GM19043 (cell line): ENCODE measurements around the gene RAB6B.
"Not testable (repeated sequence)": the region's sequence is repeated elsewhere in the genome, so short reads cannot be mapped to it uniquely, and the experiment has no call there.

ENCODE experiments used
- ATAC-seq: cut with Tn5 transposase; IDR thresholded peaks from one replicate; pipeline ENCODE4 v1.9.1; 2021; ENCODE audit warnings: low read depth; ENCODE audit not compliant: unreplicated experiment

RAB6B gene

GRCh38 chr3:133824961-133825485 is 70.7 kb downstream of the RAB6B start:
- no peak for ATAC-seq

- no peak for ATAC-seq
Observed at GRCh38 chr3:133821767-133822638, 73.7 kb downstream of the RAB6B start.

GRCh38 chr3:133820889-133821675 is 74.6 kb downstream of the RAB6B start:
- ATAC-seq, result no peak

- no peak for ATAC-seq
Observed at GRCh38 chr3:133820129-133820528, 75.6 kb downstream of the RAB6B start.

GRCh38 chr3:133815386-133815785 is 80.3 kb downstream of the RAB6B start:
- ATAC-seq, result no peak

- ATAC-seq, result no peak
Observed at GRCh38 chr3:133812872-133813271, 82.8 kb downstream of the RAB6B start.

- ATAC-seq, result peak; percentile 98
Observed at GRCh38 chr3:133805702-133806475, 89.8 kb downstream of the RAB6B start, which contains the start of gene SRPRB. TSS of gene SRPRB (plus strand) at chr3:133805815. CDS start at chr3:133805849, 34 bp downstream.

- no peak for ATAC-seq
Observed at GRCh38 chr3:133805384-133805701, 90.3 kb downstream of the RAB6B start.

GRCh38 chr3:133804896-133805295 is 90.8 kb downstream of the RAB6B start:
- no peak for ATAC-seq

- ATAC-seq, result no peak
Observed at GRCh38 chr3:133803469-133803868, 92.2 kb downstream of the RAB6B start.

GRCh38 chr3:133799794-133800585 is 95.7 kb downstream of the RAB6B start:
- ATAC-seq, result no peak

GRCh38 chr3:133797396-133798105 is 98.1 kb downstream of the RAB6B start:
- no peak for ATAC-seq

GRCh38 chr3:133792171-133792763 is 103.4 kb downstream of the RAB6B start:
- no peak for ATAC-seq

- no peak for ATAC-seq
Observed at GRCh38 chr3:133788024-133788423, 107.7 kb downstream of the RAB6B start.

- no peak for ATAC-seq
Observed at GRCh38 chr3:133783762-133784161, 111.9 kb downstream of the RAB6B start.

GRCh38 chr3:133782454-133782853 is 113.2 kb downstream of the RAB6B start:
- no peak for ATAC-seq

GRCh38 chr3:133781570-133781969 is 114.1 kb downstream of the RAB6B start:
- no peak for ATAC-seq

- ATAC-seq, result not testable (repeated sequence)
Observed at GRCh38 chr3:133780756-133781155, 114.9 kb downstream of the RAB6B start.
